ENCODE data around the gene NEDD4L. TPM values are rescaled to one million over a fixed set of nuclear protein-coding genes. Genes with fewer than 3 reads are reported as not detected.
"Not testable (repeated sequence)": the region's sequence is repeated elsewhere in the genome, so short reads cannot be mapped to it uniquely, and the experiment has no call there.

NEDD4L gene
- total and polyA plus RNA-seq, 4 donors = 10.2 to 20.3 (median 13.2) TPM

- H3K9ac ChIP-seq (ENCODE audit: low read depth in 1 of 2, low read length in 2 of 2); H3K27me3 ChIP-seq (ENCODE audit: control insufficient read depth in 4 of 4, insufficient read depth in 4 of 4, low read length in 3 of 4); DNase-seq (ENCODE audit: low spot score); H3K9me3 ChIP-seq (ENCODE audit: control insufficient read depth in 4 of 4, low read length in 3 of 4); H3K4me3 ChIP-seq (ENCODE audit: low read depth in 1 of 3, low read length in 3 of 3); H3K27ac ChIP-seq (ENCODE audit: low read depth in 1 of 2, low read length in 2 of 2); H3K4me1 ChIP-seq (ENCODE audit: control insufficient read depth in 4 of 4, insufficient read depth in 4 of 4, low read length in 3 of 4); H3K36me3 ChIP-seq (ENCODE audit: control insufficient read depth in 4 of 4, insufficient read depth in 3 of 4, low read depth in 1 of 4, low read length in 3 of 4): not testable (repeated sequence)
- 97% methylated on average over 3 of the region's 5 CpGs for WGBS
Observed at GRCh38 chr18:58170036-58170435, 126.0 kb downstream of the NEDD4L start.

- TF ChIP-seq HNF4A (conservative IDR thresholded peaks at IDR 0.05) = no peak
- TF ChIP-seq ZBTB33 (IDR thresholded peaks at IDR 0.05) = no peak
- no peak for TF ChIP-seq RAD21 (IDR thresholded peaks at IDR 0.05)
- TF ChIP-seq CTCF (IDR thresholded peaks at IDR 0.05; ENCODE audit: low read depth, low read length, missing input control) = no peak
- no peak for TF ChIP-seq HNF4G (IDR thresholded peaks at IDR 0.05)
- TF ChIP-seq MAX (IDR thresholded peaks at IDR 0.05) = no peak
- no peak for TF ChIP-seq YY1 (IDR thresholded peaks at IDR 0.05)
- TF ChIP-seq FOXA1 (IDR thresholded peaks at IDR 0.05) = no peak
- no peak for TF ChIP-seq JUND (IDR thresholded peaks at IDR 0.05)
- TF ChIP-seq NR2F2 (IDR thresholded peaks at IDR 0.05) = no peak
- no peak for TF ChIP-seq ATF3 (IDR thresholded peaks at IDR 0.05)
- TF ChIP-seq SP1 (IDR thresholded peaks at IDR 0.05) = no peak
- no peak for TF ChIP-seq FOXA2 (IDR thresholded peaks at IDR 0.05)
- no peak for TF ChIP-seq REST (IDR thresholded peaks at IDR 0.05)
- no peak for TF ChIP-seq TAF1 (conservative IDR thresholded peaks at IDR 0.05)
- no peak for TF ChIP-seq EGR1 (IDR thresholded peaks at IDR 0.05; ENCODE audit: low read depth in 2 of 2)
- no peak for TF ChIP-seq GABPA (IDR thresholded peaks at IDR 0.05 in 1 of 2, conservative IDR thresholded peaks at IDR 0.05 in 1 of 2)
- no peak for TF ChIP-seq RXRA (IDR thresholded peaks at IDR 0.05)
- H3K9me3 ChIP-seq (ENCODE audit: control insufficient read depth in 4 of 4, low read length in 3 of 4) = no peaks in the 10 kb centered on the region
- no peak for DNase-seq (ENCODE audit: low spot score)
- H3K4me1 ChIP-seq (ENCODE audit: control insufficient read depth in 4 of 4, insufficient read depth in 4 of 4, low read length in 3 of 4) = no peaks in the 10 kb centered on the region
- no peak overlapping the region for H3K4me3 ChIP-seq (ENCODE audit: low read depth in 1 of 3, low read length in 3 of 3)
- H3K27ac ChIP-seq (ENCODE audit: low read depth in 1 of 2, low read length in 2 of 2) = no peak overlapping the region
- no peaks in the 10 kb centered on the region for H3K27me3 ChIP-seq (ENCODE audit: control insufficient read depth in 4 of 4, insufficient read depth in 4 of 4, low read length in 3 of 4)
- H3K36me3 ChIP-seq (ENCODE audit: control insufficient read depth in 4 of 4, insufficient read depth in 3 of 4, low read depth in 1 of 4, low read length in 3 of 4) = no peaks in the 10 kb centered on the region
- no peak overlapping the region for H3K9ac ChIP-seq (ENCODE audit: low read depth in 1 of 2, low read length in 2 of 2)
- 94% methylated on average over 6 of the region's 6 CpGs for WGBS
Observed at GRCh38 chr18:58172031-58172430, 128.0 kb downstream of the NEDD4L start.

All from liver (tissue), 9 donors.